GM21367 (cell line): Measurements from ENCODE around the gene KIF16B.

Experiments
- ATAC-seq: cut with Tn5 transposase; IDR thresholded peaks from one replicate; pipeline ENCODE4 v1.9.1; 2021; ENCODE audit not compliant: unreplicated experiment

KIF16B gene

GRCh38 chr20:16556301-16556700 is 16.9 kb downstream of the KIF16B start:
- ATAC-seq, result no peak

GRCh38 chr20:16555754-16556153 is 17.5 kb downstream of the KIF16B start:
- no peak for ATAC-seq

GRCh38 chr20:16554766-16555543 is 18.3 kb downstream of the KIF16B start:
- no peak for ATAC-seq

GRCh38 chr20:16553684-16554083 is 19.6 kb downstream of the KIF16B start:
- ATAC-seq, result no peak

- no peak for ATAC-seq
Observed at GRCh38 chr20:16553101-16553500, 20.1 kb downstream of the KIF16B start.

- no peak for ATAC-seq
Observed at GRCh38 chr20:16552015-16552414, 21.2 kb downstream of the KIF16B start.

GRCh38 chr20:16551607-16552006 is 21.6 kb downstream of the KIF16B start:
- no peak for ATAC-seq

GRCh38 chr20:16548068-16548672 is 25.1 kb downstream of the KIF16B start:
- no peak for ATAC-seq

- no peak for ATAC-seq
Observed at GRCh38 chr20:16544949-16545348, 28.3 kb downstream of the KIF16B start.

- ATAC-seq, result no peak
Observed at GRCh38 chr20:16542477-16542876, 30.8 kb downstream of the KIF16B start.

- no peak for ATAC-seq
Observed at GRCh38 chr20:16541878-16542277, 31.4 kb downstream of the KIF16B start.

- no peak for ATAC-seq
Observed at GRCh38 chr20:16541226-16541625, 32.0 kb downstream of the KIF16B start.

- ATAC-seq, result no peak
Observed at GRCh38 chr20:16539280-16540021, 33.8 kb downstream of the KIF16B start.

GRCh38 chr20:16538779-16539178 is 34.5 kb downstream of the KIF16B start:
- ATAC-seq, result no peak

GRCh38 chr20:16537918-16538317 is 35.3 kb downstream of the KIF16B start:
- no peak for ATAC-seq

GRCh38 chr20:16537025-16537665 is 36.1 kb downstream of the KIF16B start:
- no peak for ATAC-seq

GRCh38 chr20:16535277-16535676 is 38.0 kb downstream of the KIF16B start:
- no peak for ATAC-seq

- no peak for ATAC-seq
Observed at GRCh38 chr20:16533502-16533901, 39.7 kb downstream of the KIF16B start.

- no peak for ATAC-seq
Observed at GRCh38 chr20:16531485-16531884, 41.8 kb downstream of the KIF16B start.

GRCh38 chr20:16530201-16530681 is 43.0 kb downstream of the KIF16B start:
- ATAC-seq, result no peak

GRCh38 chr20:16528078-16528477 is 45.2 kb downstream of the KIF16B start:
- no peak for ATAC-seq
